ENCODE data around the gene IGSF22. TPM values are rescaled to one million over a fixed set of nuclear protein-coding genes. Genes with fewer than 3 reads are reported as not detected.

Gene IGSF22
- 1 to 10 TPM; 2.0 to 2.5 (median 2.2) TPM for polyA plus RNA-seq (ENCODE audit: insufficient read length in 4 of 4)

DNA sequence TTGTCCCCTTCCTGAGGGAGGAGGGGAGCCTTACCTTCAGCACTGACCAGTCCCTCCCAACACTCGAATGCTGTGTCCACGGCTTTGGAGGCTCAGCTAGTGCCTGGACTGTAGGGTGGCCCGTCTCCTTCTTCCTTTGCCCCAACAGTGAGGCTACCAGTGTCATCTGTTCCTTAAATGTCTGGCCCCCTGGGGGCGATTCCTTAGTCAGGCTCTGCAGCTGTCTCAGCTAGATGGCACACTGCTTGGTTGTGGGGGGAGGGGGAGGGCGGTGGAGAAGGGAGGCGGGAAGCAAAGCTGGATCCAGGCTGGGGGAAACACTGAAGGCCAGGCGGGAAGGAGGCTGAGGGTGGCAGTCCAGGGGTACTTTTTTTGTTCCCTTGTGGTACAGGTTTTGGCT is at the start of gene IGSF22:
Gene IGSF22, minus strand, starts transcription at position 149 of the 400 bp plus-strand sequence. CDS start 1,952 bp downstream, outside the sequence.
- no peak for DNase-seq (ENCODE audit: low read depth in 4 of 4, low spot score in 3 of 4)

GRCh38 chr11:18774801-18775200 is 48.8 kb upstream of the IGSF22 start:
- no peak for DNase-seq (ENCODE audit: low read depth in 4 of 4, low spot score in 3 of 4)

GRCh38 chr11:18773681-18774080 is 47.7 kb upstream of the IGSF22 start:
- DNase-seq (ENCODE audit: low read depth in 4 of 4, low spot score in 3 of 4), result no peak

DNA sequence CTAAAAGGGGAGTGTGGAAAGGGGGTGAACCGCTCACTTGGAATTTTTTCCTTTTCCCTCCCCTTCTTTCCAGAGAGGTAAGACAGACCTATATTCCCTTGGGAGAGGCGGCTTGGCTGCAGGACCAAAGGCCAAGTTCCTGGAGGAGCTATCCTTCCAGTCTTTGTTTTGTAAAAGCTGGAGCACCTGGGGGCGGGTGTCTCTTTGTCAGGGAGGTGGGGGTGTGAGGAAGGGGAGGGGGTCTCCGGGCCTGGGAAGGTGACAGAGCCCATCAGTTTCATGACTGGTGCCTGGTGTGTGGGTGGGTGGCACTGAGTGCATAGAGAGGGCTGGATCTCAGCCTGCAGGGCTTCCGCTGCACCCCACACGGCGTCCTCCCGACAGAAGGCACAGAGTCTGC is 47.1 kb upstream of the IGSF22 start:
- no peak for DNase-seq (ENCODE audit: low read depth in 4 of 4, low spot score in 3 of 4)

- no peak for DNase-seq (ENCODE audit: low read depth in 4 of 4, low spot score in 3 of 4)
These were observed 46.2 kb upstream of the IGSF22 start for GRCh38 chr11:18772211-18772610.

DNA sequence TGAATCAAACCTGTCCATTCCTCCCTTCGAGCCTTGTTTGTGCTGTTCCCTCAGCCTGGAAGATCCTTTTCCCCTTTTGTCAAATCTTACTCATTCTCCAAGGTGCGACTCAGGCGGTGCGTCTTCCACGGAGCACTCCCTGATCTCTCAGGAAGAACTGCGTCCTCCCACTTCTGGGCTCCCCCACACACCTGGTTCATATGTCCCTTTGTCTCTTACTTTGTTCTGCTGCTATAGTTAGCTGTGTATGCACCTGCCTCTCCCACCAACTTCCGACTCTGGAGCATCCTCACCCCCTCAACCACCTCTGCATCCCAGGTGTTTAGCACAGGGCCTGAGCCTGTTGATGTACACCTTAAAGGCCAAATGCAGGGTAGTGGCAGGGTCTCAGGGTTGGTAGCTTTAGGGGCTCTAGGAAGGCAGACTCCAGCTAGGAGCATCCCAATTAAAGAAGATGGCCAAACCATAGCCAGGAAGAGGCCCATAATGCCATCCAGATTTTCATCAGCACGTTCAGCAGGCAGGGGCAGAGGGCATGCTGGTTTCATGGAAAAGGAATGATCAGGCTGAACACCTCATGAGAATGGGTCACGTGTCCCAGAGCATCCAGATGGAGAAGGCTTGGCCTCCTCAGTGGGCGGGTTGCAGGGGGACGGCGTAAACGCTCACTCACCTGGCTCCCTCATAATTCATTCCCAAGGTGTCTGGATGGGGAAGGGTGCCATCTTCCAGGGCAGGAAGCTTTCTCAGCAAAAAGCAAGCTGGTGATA is 45.5 kb upstream of the IGSF22 start:
- DNase-seq (ENCODE audit: low read depth in 4 of 4, low spot score in 3 of 4), result no peak

DNA sequence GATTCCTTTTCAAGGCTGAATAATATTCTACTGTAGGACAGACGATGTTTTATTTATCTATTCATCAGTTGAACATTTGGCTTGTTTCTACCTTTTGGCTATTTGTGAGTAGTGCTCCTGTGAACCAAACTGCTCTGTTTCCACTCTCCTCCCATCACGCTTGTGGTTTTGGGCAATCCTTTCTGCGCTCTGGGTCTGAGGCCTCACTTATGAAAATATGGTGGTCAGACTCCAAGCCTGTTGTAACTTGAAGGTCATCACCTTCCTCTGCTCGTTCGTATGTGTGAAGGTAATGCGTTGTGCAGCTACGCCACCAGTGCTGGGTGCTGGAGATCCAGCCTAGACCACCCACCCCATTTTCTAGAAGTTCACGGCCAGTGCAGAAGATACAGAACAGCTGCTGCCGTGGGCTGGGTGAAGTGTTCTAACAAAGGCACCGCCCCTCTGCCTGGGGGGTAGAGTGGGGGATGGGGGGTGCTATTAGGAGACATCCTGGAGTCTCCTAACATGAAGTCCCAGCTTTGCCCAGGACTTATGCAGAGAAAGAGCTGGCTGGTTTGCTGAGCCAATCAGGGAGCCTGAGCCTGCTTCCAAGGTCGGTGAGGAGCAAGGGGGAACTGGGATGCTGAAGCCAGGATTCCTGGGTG is 44.6 kb upstream of the IGSF22 start:
- no peak for DNase-seq (ENCODE audit: low read depth in 4 of 4, low spot score in 3 of 4)

GRCh38 chr11:18769802-18770456 is 43.9 kb upstream of the IGSF22 start:
- DNase-seq (ENCODE audit: low read depth in 4 of 4, low spot score in 3 of 4), result no peak

- no peak for DNase-seq (ENCODE audit: low read depth in 4 of 4, low spot score in 3 of 4)
These were observed 43.0 kb upstream of the IGSF22 start for GRCh38 chr11:18768978-18769377.

GRCh38 chr11:18768472-18768901 is 42.5 kb upstream of the IGSF22 start:
- DNase-seq (ENCODE audit: low read depth in 4 of 4, low spot score in 3 of 4), result no peak

GRCh38 chr11:18766015-18766414 is 40.0 kb upstream of the IGSF22 start:
- DNase-seq (ENCODE audit: low read depth in 4 of 4, low spot score in 3 of 4), result no peak

DNA sequence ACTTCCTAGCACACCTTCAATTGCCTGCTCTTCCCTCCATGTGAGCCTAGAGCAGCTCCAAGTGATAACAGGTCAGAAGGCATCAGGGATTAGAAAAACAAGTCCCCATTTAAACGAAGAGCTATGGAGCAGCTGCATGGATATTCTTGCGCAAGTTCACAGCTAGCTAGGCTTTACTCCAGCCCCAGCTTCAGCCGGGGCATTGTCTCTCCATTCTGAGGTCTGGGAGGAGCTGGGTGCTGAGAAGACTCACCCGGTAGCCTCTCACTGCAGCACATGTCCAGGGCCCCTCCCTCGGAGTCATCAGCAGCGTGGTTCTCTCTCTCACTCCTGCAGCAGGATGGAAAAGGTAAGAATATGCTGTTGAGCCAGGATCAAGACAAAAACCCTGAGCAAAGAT is 39.6 kb upstream of the IGSF22 start:
- DNase-seq (ENCODE audit: low read depth in 4 of 4, low spot score in 3 of 4), result no peak

DNA sequence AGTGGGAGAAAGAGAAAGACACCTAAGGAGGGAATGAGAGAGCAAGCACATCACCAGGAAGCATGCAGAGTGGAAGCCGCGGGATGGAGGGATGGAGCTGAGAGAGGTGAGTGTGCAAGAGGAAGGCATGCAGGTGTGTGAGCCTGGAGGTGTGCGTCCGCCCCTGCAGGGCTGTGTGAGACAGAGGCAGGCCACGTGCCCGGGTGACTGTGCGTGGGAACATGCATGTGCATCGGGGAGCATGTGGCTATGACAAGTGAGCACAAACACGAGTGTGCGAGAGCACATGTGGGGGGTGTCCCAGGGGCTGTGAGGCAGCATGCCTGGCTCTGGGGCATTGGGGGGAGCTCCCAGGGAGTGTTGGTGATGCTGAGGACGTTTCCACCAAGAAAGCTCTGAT is 35.8 kb upstream of the IGSF22 start:
- DNase-seq (ENCODE audit: low read depth in 4 of 4, low spot score in 3 of 4), result no peak

- DNase-seq (ENCODE audit: low read depth in 4 of 4, low spot score in 3 of 4), result no peak
These were observed 35.2 kb upstream of the IGSF22 start for GRCh38 chr11:18761144-18761543.

GRCh38 chr11:18757811-18758210 is 31.8 kb upstream of the IGSF22 start:
- DNase-seq (ENCODE audit: low read depth in 4 of 4, low spot score in 3 of 4), result peak in 1 of 4 donors; percentile 7

GRCh38 chr11:18756889-18757288 is 30.9 kb upstream of the IGSF22 start:
- DNase-seq (ENCODE audit: low read depth in 4 of 4, low spot score in 3 of 4), result no peak

GRCh38 chr11:18754308-18754707 is 28.3 kb upstream of the IGSF22 start:
- no peak for DNase-seq (ENCODE audit: low read depth in 4 of 4, low spot score in 3 of 4)

DNA sequence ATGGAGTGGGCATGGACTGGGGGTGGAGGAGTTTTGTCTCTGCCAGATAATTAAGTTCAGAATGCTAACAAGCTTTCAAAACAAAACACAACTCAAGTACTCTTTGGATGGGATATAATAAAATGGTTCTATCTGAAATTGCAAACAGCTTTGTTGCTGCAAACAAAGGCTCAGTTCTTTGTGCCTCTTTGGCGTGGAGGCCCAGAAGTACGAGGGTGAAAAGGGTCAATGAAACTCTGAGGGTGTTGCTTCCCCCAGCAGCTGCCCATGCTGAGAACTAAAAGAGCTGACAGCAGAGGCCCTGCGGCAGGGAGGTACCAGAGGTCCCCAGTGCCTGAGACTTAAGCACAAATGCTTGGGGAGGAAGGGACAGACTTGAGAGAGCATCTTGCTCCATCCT is 26.5 kb upstream of the IGSF22 start:
- DNase-seq (ENCODE audit: low read depth in 4 of 4, low spot score in 3 of 4), result no peak

DNA sequence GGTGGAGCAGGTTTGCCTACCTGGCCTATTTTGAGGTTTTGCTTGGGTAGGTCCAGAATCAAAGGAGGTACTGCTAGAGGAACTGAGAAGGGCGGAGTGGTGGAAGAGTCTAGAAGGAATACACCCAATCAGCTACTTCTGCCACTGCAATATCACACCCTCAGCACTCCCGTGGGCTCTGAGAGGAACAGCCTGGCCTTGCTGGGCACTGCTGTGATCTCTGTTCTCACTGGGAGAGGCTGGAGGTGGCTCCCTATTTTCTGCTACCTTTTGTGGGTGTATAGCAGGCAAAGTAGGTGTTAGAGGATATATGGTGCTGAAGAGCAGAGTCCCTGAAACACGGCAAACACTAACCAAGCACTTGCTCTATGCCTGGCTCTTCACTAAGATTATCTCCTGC is 25.0 kb upstream of the IGSF22 start:
- no peak for DNase-seq (ENCODE audit: low read depth in 4 of 4, low spot score in 3 of 4)

- no peak for DNase-seq (ENCODE audit: low read depth in 4 of 4, low spot score in 3 of 4)
These were observed 23.8 kb upstream of the IGSF22 start for GRCh38 chr11:18749681-18750319.

DNA sequence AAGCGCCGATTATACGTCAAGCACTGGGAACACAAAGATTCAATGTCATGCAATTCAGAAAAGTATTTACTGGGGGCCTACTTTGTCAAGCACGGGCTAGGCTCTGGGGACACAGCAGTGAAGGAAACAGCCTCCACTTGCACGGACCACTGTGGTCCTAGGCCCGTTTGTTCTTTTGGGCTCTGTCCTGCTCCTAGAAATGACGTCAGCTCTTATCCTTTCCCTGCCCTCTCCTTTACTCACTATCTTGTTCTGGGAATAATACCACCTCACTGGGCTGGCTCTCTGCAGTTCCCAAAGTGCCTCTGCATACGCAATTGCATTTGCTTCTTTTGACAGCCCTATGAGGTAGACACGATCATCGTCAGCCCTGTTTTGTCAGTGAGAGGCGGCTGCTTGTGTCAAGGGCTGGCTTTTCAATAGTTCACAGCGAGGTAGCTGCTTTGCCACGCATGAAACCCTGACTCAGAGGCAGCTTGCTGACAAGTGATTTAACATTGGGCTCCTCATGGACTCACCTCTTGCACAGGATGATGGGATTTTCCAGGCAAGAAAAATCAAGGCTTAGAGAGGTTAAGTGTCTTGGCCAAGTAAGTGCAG is 22.9 kb upstream of the IGSF22 start:
- DNase-seq (ENCODE audit: low read depth in 4 of 4, low spot score in 3 of 4), result no peak

Measured in right renal pelvis (tissue), 4 donors.